ENCODE measurements around the gene RNF223. TPM values are rescaled to one million over a fixed set of nuclear protein-coding genes. Genes with fewer than 3 reads are reported as not detected.
A peak's percentile ranks its signal among the peaks of the same experiment; 100 is the strongest.

The RNF223 gene
- total and polyA plus RNA-seq, 8 donors, result 1.4 to 8.1 (median 3.4) TPM; not detected in 3

- TF ChIP-seq EP300 (IDR thresholded peaks at IDR 0.05) (no peak), POLR2AphosphoS5 (IDR thresholded peaks at IDR 0.05) (no peak), POLR2A (IDR thresholded peaks at IDR 0.05) (no peak)
- TF ChIP-seq, protein P1, sequence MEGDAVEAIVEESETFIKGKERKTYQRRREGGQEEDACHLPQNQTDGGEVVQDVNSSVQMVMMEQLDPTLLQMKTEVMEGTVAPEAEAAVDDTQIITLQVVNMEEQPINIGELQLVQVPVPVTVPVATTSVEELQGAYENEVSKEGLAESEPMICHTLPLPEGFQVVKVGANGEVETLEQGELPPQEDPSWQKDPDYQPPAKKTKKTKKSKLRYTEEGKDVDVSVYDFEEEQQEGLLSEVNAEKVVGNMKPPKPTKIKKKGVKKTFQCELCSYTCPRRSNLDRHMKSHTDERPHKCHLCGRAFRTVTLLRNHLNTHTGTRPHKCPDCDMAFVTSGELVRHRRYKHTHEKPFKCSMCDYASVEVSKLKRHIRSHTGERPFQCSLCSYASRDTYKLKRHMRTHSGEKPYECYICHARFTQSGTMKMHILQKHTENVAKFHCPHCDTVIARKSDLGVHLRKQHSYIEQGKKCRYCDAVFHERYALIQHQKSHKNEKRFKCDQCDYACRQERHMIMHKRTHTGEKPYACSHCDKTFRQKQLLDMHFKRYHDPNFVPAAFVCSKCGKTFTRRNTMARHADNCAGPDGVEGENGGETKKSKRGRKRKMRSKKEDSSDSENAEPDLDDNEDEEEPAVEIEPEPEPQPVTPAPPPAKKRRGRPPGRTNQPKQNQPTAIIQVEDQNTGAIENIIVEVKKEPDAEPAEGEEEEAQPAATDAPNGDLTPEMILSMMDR (IDR thresholded peaks at IDR 0.05), result no peak
- Histone ChIP-seq H3K9me3 (no peaks in the 10 kb centered on the region), H3K36me3 (peaks cover 0 to 13% (median 0%) of the 10 kb centered on the region in 4 donors), H3K4me3 (no peak overlapping the region), H3K27me3 (peaks cover 0 to 10% (median 0%) of the 10 kb centered on the region in 3 donors), H3K27ac (no peak overlapping the region), H3K4me1 (peaks cover 23 to 52% (median 34%) of the 10 kb centered on the region in 4 donors)
- WGBS, 5 donors, result 65 to 74% (median 72%) methylated on average over 11 to 21 of the region's 21 CpGs
- intact Hi-C loops (cut with DNase I; ENCODE audit: low total_unique reads), result no loop called here
- peak in 1 of 2 donors; percentile 66 for DNase-seq
These were observed 47.3 kb downstream of the RNF223 start for GRCh38 chr1:1026599-1027413.

DNA sequence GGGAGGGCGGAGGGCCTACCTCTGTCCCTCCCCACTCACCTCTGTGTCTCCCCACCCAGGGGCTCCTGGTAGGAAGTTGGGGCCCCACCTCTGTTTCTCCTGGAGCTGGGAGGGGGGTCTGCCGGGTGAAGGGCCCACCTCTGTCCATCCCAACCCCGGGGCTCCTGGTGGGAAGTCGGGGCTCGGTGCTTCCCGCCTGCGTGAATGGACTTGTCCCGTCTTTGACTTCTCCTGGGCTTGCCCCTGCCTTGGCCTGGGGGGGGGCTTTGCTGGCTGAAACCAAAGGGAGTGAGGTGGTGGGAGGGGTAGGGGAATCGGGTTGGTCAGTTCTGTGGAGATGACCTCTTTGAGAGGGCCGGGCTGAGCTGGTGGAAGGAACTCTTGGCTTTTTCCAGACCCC, 48.4 kb downstream of the RNF223 start:
- intact Hi-C loops (cut with DNase I; ENCODE audit: low total_unique reads), result no loop called here
- 75 to 88% (median 81%) methylated on average over 6 to 10 of the region's 10 CpGs for WGBS, 5 donors
- TF ChIP-seq POLR2A (IDR thresholded peaks at IDR 0.05), result no peak
- TF ChIP-seq POLR2AphosphoS5 (IDR thresholded peaks at IDR 0.05), result no peak
- TF ChIP-seq EP300 (IDR thresholded peaks at IDR 0.05), result no peak
- TF ChIP-seq, protein P1 (IDR thresholded peaks at IDR 0.05), result no peak
- no peak overlapping the region for H3K4me3 ChIP-seq
- H3K27ac ChIP-seq, result peak overlapping the region in 1 of 5 donors; percentile 75
- H3K9me3 ChIP-seq, result no peaks in the 10 kb centered on the region
- H3K36me3 ChIP-seq, result peaks cover 0 to 13% (median 0%) of the 10 kb centered on the region in 4 donors
- no peak for DNase-seq
- H3K27me3 ChIP-seq, result peaks cover 0 to 14% (median under 1%) of the 10 kb centered on the region in 3 donors
- H3K4me1 ChIP-seq, result peaks cover 33 to 58% (median 45%) of the 10 kb centered on the region in 4 donors

DNA sequence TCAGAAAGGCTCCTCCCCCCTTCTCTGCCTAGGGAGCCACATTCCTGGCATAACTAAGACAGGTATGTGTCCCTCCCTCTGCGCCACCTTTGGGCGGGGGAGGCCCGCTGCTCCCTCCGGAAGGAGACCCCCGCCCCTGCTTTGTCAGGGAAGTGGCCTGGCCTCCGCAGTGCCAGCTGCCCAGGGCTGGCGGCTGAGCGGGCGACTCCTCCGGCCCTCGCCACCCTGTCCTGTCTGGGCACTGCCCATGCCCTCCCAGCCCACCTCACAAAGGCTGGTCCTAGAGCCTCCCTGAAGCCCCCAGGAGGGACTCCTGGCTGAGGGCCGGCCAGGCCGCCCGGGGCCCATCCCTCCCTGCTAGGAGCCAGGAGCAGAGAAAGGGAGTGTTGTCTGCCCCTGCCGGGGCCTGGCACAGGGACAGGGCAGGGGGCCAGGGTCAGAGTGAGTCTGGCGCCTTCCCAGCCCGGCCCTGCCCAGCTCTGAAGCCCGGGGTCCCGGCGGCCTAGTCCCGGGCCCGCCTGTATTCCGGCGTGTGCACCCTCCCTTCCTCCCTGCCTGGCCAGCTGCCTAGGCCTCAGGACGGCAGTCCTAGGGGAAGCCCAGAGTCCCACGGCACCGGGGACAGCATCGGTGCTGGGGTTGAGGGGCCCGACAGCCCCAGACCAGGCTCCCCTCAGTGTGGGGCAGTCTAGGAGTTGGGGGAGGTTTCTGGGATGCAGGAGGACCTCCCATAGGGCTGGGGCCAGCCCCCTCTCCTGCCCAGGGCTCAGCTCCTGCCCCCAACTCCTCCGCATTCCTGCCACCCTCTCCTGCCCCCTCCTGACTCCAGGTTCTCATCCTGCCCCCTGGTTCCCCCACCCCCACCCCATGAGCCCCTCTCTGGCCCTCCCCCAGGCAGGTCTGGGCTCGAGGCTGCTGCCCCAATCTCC, 49.1 kb downstream of the RNF223 start:
- DNase-seq, result peak; percentile 76 to 90
- WGBS, 5 donors, result 24 to 60% (median 41%) methylated on average over 3 to 31 of the region's 31 CpGs
- intact Hi-C loops (cut with DNase I; ENCODE audit: low total_unique reads), result no loop called here
- H3K27ac ChIP-seq, result peak overlapping the region; percentile 28 to 75 (median 60)
- peaks cover 0 to 21% (median 7%) of the 10 kb centered on the region in 3 donors for H3K27me3 ChIP-seq
- H3K4me3 ChIP-seq, result peak overlapping the region; percentile 1 to 31 (median 25)
- peaks cover 0 to 13% (median 0%) of the 10 kb centered on the region in 4 donors for H3K36me3 ChIP-seq
- peaks cover 40 to 65% (median 52%) of the 10 kb centered on the region in 4 donors for H3K4me1 ChIP-seq
- no peaks in the 10 kb centered on the region for H3K9me3 ChIP-seq
- TF ChIP-seq, protein P1 (IDR thresholded peaks at IDR 0.05), result no peak
- TF ChIP-seq EP300 (IDR thresholded peaks at IDR 0.05) (no peak), POLR2AphosphoS5 (IDR thresholded peaks at IDR 0.05) (peak in 1 of 3 donors; percentile 53)

Data from stomach (tissue), 9 donors.